ENCODE results near the gene PAAF1. TPM values are rescaled to one million over a fixed set of nuclear protein-coding genes. Genes with fewer than 3 reads are reported as not detected.
"Not testable (repeated sequence)": the region's sequence is repeated elsewhere in the genome, so short reads cannot be mapped to it uniquely, and the experiment has no call there.

Gene PAAF1
- total RNA-seq, 2 donors from 2014 or later: 22.5 to 26.3 TPM

DNA sequence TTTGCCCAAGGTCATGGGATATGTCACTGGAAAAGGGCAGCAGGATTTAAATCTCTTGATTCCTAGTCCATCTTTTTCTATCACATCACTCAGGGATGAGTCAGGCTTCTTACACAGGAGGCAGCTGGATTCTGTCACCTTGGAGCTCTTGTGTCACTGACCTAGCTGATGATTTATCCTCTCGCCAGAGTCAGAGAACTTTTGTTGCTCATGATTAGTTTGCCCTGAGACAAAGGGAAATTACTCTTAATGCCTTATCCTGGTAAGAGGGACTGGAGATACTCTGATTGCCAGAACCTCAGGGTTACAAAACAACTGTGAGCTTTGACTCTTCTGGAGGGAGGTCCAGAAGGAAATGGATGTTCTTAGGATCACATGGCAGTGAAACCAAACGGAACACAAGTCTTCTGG, 10.2 kb upstream of the PAAF1 start:
- no peaks in the 10 kb centered on the region for H3K9me3 Mint-ChIP-seq
- H3K27me3 Mint-ChIP-seq: no peaks in the 10 kb centered on the region
- H3K27ac Mint-ChIP-seq: no peak overlapping the region
- H3K4me3 Mint-ChIP-seq: no peak overlapping the region
- DNase-seq (ENCODE audit: low spot score) (no peak), ATAC-seq (no peak)
- H3K4me1 Mint-ChIP-seq (ENCODE audit: low read depth in 2 of 2): no peaks in the 10 kb centered on the region
- H3K36me3 Mint-ChIP-seq: peaks cover 9% of the 10 kb centered on the region

DNA sequence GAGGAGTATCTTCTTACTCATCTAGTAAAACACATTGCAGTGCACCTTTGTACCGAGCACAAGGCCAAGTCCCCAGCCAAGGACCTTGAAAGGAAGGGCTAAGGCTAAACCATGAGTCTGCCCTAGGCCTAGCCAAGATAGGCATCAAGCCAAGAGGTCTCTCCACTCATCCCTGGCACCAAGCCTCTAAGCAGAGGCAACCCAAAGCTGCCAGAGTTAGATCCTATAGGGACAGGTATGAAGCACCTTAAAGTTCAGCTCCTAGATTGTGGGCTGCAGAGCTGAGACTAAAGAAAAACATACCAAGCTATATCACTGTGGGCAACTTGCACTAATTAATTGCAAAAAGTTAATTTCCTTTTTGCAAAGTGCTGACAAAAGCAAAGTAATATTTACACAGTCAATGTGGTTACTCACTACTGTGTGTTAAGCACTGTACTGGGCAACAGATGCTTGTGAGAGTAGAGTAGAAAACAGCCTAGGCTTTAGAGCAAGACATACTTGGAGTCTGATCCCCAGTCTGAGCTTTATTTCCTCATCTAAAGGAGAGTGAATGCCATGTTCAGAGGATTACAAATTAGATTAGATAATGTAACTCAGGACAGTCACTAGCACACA, 7.4 kb upstream of the PAAF1 start:
- peaks cover 9% of the 10 kb centered on the region for H3K36me3 Mint-ChIP-seq
- DNase-seq (ENCODE audit: low spot score) (no peak), ATAC-seq (no peak)
- H3K4me1 Mint-ChIP-seq (ENCODE audit: low read depth in 2 of 2): no peaks in the 10 kb centered on the region
- no peaks in the 10 kb centered on the region for H3K9me3 Mint-ChIP-seq
- H3K4me3 Mint-ChIP-seq: no peak overlapping the region
- no peaks in the 10 kb centered on the region for H3K27me3 Mint-ChIP-seq
- H3K27ac Mint-ChIP-seq: peak overlapping the region in 1 of 2 donors; percentile 40

DNA sequence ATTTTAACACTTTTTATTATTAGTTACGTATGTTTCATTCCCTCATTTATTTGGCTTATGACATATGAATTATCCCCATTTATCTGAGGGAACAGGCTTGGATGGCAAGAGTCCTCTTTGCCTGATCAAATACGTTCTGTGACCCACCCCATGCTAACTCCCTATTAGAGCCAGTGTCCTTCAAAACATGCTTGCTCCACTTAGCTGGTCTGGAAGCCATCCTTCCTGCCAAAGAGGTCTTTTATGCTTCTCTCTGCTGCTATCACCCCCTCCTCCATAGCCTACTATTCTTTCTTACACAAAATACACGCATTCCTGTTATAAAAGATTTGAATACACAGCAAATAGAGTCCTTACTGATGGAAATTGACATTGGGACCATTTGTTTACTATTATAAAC, 6.5 kb upstream of the PAAF1 start:
- H3K27ac Mint-ChIP-seq: no peak overlapping the region
- no peak overlapping the region for H3K4me3 Mint-ChIP-seq
- no peaks in the 10 kb centered on the region for H3K27me3 Mint-ChIP-seq
- ATAC-seq: no peak
- peaks cover 1 to 7% of the 10 kb centered on the region in 2 donors for H3K4me1 Mint-ChIP-seq (ENCODE audit: low read depth in 2 of 2)
- peaks cover 8% of the 10 kb centered on the region for H3K36me3 Mint-ChIP-seq
- no peak for DNase-seq (ENCODE audit: low spot score)
- H3K9me3 Mint-ChIP-seq: no peaks in the 10 kb centered on the region

DNA sequence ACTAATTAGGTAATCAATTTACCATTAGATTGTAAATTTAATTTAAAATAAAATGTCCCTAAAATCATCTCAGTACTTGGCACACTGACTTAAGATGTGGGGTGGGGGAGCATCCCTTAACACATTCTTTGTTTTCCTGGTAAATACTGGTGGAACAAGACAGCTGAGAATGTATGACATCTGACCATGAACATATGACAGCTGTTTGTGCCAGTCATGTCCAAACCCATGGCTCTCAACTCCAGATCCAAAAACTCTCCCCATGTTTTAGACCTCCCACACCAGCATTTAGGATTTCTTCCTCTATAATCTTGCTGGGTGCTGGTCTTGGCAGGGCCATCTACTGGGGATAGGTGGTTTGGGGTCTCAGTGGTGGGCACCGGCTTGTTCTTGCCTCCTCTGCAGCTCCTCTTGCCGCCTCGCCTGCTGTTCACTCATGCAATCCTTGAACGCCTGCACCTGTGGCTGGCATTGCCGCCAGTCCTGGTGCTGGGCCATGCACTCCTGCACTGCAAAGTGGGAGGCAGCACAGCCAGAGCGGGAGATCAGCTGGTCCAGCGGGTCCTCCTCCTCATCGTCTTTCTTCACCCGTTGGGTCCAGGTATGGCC, 3.9 kb upstream of the PAAF1 start:
- H3K27ac Mint-ChIP-seq: no peak overlapping the region
- H3K4me1 Mint-ChIP-seq (ENCODE audit: low read depth in 2 of 2): peaks cover 15 to 27% of the 10 kb centered on the region in 2 donors
- ATAC-seq (no peak), DNase-seq (ENCODE audit: low spot score) (no peak)
- peaks cover 11% of the 10 kb centered on the region for H3K36me3 Mint-ChIP-seq
- no peaks in the 10 kb centered on the region for H3K9me3 Mint-ChIP-seq
- H3K27me3 Mint-ChIP-seq: no peaks in the 10 kb centered on the region
- H3K4me3 Mint-ChIP-seq: no peak overlapping the region

DNA sequence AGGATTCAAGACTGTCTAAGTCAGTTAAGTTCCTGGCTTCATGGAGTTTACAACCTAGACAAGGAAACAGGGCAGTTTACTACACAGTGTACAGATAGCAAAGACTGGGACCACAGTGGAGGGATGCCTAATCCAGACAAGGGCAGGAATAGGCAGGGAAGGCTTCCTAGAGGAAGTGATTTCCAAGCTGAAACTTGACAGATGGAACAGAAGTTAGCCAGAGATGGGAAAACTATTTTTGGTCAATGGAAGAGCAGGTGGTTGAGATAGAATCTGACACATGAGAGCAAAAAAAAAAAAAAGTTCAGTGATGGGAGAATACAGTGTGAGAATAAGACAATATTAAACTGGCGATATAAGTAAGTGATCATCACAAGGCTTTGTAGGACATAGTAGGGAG, 1.4 kb upstream of the PAAF1 start:
- Mint-ChIP-seq H3K36me3 (peaks cover 11% of the 10 kb centered on the region), H3K4me3 (peak overlapping the region; percentile 99), H3K27ac (peak overlapping the region; percentile 97 to 98), H3K4me1 (ENCODE audit: low read depth in 2 of 2) (peaks cover 15 to 27% of the 10 kb centered on the region in 2 donors), H3K9me3 (no peaks in the 10 kb centered on the region), H3K27me3 (no peaks in the 10 kb centered on the region)
- ATAC-seq (no peak), DNase-seq (ENCODE audit: low spot score) (no peak)

DNA sequence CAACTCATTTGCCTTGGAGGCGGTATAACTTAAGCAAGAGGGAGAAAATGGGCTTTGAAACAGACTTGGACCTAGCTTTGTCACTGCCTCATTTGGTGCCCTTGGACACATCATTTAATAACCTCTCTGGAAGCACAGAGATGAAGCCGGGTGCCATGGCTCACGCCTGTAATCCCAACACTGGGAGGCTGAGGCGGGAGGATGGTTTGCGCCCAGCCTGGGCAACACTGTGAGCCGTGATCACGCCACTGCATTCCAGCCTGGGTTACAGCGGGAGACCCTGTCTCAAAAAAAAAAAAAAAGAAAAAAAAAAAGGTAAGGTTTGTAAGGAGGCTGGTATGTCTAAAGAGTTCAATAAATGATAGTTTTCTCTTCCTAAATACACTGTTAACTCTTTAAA, 959 bp upstream of the PAAF1 start:
- DNase-seq (ENCODE audit: low spot score) (no peak), ATAC-seq (no peak)
- Mint-ChIP-seq H3K27me3 (no peaks in the 10 kb centered on the region), H3K36me3 (peaks cover 11% of the 10 kb centered on the region), H3K4me1 (ENCODE audit: low read depth in 2 of 2) (peaks cover 15 to 27% of the 10 kb centered on the region in 2 donors), H3K9me3 (no peaks in the 10 kb centered on the region), H3K27ac (peak overlapping the region; percentile 97 to 98), H3K4me3 (peak overlapping the region; percentile 99)

DNA sequence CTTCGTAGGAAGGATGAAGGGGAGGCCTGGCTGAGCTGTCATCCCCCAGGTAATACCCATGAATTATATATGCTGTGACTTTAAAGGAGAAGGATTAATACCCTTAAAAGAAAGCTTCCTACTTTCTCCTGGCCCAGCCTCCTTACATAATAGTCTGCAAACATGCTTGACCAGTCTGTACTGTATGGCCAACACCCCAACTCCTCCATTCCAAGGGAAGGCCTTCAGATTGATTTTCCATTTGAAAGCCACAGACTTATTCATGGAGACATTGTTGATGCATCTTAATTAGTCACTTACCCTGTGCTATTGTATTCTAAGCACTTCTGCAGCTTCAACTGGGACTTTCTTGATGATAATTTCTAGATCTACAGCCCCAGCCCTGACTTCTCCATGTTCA, 2.0 kb downstream of the PAAF1 start:
- Mint-ChIP-seq H3K36me3 (peaks cover 5% of the 10 kb centered on the region), H3K4me1 (ENCODE audit: low read depth in 2 of 2) (peaks cover 16 to 27% of the 10 kb centered on the region in 2 donors), H3K27me3 (no peaks in the 10 kb centered on the region), H3K4me3 (no peak overlapping the region), H3K27ac (no peak overlapping the region), H3K9me3 (no peaks in the 10 kb centered on the region)
- DNase-seq (ENCODE audit: low spot score): no peak
- no peak for ATAC-seq

DNA sequence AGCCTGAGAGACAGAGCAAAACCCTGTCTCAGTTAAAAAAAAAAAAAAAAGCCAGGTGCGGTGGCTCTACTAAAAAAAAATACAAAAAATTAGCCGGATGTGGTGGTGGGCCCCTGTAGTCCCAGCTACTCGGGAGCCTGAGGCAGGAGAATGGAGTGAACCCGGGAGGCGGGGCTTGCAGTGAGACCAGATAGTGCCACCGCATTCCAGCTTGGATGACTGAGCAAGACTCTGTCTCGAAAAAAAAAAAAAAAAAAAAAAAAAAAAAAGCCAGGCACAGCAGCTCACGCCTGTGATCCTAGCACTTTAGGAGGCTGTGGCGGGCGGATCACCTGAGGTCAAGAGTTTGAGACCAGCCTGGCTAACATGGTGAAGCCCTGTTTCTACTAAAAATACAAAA, 3.6 kb downstream of the PAAF1 start:
- peaks cover 15 to 17% of the 10 kb centered on the region in 2 donors for H3K4me1 Mint-ChIP-seq (ENCODE audit: low read depth in 2 of 2)
- not testable (repeated sequence) for H3K4me3 Mint-ChIP-seq; ATAC-seq; H3K36me3 Mint-ChIP-seq; H3K9me3 Mint-ChIP-seq; DNase-seq (ENCODE audit: low spot score); H3K27me3 Mint-ChIP-seq; H3K27ac Mint-ChIP-seq

DNA sequence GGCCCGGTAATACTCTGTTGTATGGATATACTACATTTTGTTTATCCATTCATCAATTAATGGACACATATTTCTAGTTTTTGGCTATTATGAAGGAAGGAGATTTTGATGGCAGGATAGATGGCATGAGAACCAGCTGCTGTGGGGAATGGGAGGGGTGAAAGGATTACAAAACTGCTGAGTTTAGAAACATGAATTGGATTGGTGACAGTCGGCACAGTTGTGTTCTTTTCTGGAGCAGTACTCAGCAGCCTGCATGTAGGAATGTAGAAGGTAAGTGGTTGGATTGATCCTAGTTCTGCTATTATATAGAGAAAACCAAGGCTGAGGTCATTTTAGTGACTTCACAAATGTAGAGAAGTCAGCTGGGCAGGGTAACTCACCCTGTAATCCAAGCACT, 7.1 kb downstream of the PAAF1 start:
- H3K4me3 Mint-ChIP-seq: no peak overlapping the region
- ATAC-seq (no peak), DNase-seq (ENCODE audit: low spot score) (no peak)
- peaks cover 4% of the 10 kb centered on the region for H3K36me3 Mint-ChIP-seq
- H3K27me3 Mint-ChIP-seq: no peaks in the 10 kb centered on the region
- H3K4me1 Mint-ChIP-seq (ENCODE audit: low read depth in 2 of 2): peaks cover 0 to 6% of the 10 kb centered on the region in 2 donors
- no peaks in the 10 kb centered on the region for H3K9me3 Mint-ChIP-seq
- H3K27ac Mint-ChIP-seq: peak overlapping the region in 1 of 2 donors; percentile 20

DNA sequence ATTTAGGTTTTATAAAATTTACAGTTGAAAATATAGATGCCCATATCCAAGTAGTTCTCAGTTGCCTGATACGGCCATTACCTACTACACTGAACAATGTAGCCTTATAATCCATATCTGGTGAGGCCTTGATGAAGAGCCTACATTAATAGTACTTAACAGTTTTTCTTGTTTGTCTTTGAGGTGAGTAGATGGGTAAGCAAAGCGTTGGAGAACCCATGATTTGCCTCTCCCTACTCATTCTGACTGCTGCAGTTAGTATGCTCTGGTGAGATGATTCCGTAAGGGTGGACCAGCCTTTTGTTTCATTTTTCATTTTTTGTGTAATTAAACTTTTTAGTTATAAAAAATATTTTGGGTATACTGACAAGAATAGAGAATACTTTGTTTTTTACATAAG, 11.4 kb downstream of the PAAF1 start:
- Mint-ChIP-seq H3K36me3 (peaks cover 19% of the 10 kb centered on the region), H3K4me3 (no peak overlapping the region), H3K4me1 (ENCODE audit: low read depth in 2 of 2) (peaks cover 0 to 6% of the 10 kb centered on the region in 2 donors), H3K27ac (no peak overlapping the region), H3K27me3 (no peaks in the 10 kb centered on the region), H3K9me3 (no peaks in the 10 kb centered on the region)
- DNase-seq (ENCODE audit: low spot score) (no peak), ATAC-seq (no peak)

DNA sequence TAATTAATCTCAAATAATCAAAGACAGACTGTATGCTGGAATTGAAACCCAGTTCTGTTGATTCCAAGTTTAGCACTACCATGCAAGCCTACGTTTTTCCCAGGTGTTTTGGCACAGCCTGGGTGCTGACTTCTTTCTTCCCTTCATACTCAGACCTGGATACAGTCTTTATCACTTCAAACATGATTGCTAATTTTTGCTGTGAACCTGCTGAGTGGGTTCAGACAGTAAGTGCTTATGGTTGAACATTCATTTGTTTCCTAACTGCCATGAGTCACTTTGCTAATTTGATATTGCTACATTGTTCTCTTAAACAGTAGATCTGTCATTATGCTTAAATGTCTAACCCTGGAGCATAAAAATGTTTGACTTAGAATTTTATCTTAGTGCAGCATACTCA, 12.2 kb downstream of the PAAF1 start:
- Mint-ChIP-seq H3K9me3 (no peaks in the 10 kb centered on the region), H3K4me1 (ENCODE audit: low read depth in 2 of 2) (peaks cover 0 to 3% of the 10 kb centered on the region in 2 donors), H3K27ac (no peak overlapping the region), H3K27me3 (no peaks in the 10 kb centered on the region), H3K4me3 (no peak overlapping the region), H3K36me3 (peaks cover 19% of the 10 kb centered on the region)
- ATAC-seq (peak in 1 of 2 donors; percentile 48), DNase-seq (ENCODE audit: low spot score) (no peak)

DNA sequence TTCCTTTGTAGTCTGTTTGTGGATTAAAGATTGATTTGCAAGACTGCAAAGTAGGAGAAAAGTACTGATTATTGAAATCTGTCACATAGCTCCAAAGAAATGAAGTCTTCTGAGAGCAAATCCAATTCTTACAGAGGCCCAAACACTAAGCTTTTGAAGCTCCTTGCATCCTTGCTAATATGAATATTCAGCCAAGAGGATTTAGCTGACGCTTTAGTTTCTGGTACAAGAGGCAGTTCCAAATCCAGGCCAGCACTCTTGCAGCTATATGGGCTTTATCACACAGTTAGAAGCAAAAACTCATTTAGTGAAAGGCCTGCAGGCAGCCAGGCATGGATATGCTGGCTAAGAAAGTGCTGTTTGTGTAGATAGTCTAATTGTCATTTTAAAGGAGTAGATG, 12.7 kb downstream of the PAAF1 start:
- DNase-seq (ENCODE audit: low spot score) (no peak), ATAC-seq (no peak)
- Mint-ChIP-seq H3K36me3 (peaks cover 19% of the 10 kb centered on the region), H3K27me3 (no peaks in the 10 kb centered on the region), H3K9me3 (no peaks in the 10 kb centered on the region), H3K4me3 (no peak overlapping the region), H3K4me1 (ENCODE audit: low read depth in 2 of 2) (peaks cover 0 to 3% of the 10 kb centered on the region in 2 donors), H3K27ac (no peak overlapping the region)

DNA sequence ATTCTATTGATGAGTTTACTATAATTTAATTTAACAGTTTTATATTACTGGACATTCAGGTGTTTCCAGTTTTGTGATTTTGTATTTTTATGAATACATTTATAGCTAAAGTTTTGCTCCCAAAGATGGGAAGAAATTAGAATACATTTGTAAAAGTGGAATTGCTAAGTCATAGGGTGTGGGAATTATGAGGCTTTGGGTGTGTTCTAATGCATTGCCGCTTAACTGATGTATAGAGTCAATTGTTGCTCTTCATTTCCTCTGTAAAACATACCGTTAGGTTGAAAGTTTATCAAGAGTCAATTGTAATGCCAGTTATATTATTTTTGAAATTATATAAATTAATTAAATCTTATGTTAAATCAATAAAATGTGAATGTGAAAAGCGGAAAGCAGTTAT, 16.2 kb downstream of the PAAF1 start:
- Mint-ChIP-seq H3K27ac (no peak overlapping the region), H3K27me3 (no peaks in the 10 kb centered on the region), H3K4me1 (ENCODE audit: low read depth in 2 of 2) (no peaks in the 10 kb centered on the region), H3K36me3 (peaks cover 15% of the 10 kb centered on the region), H3K9me3 (no peaks in the 10 kb centered on the region), H3K4me3 (no peak overlapping the region)
- ATAC-seq (no peak), DNase-seq (ENCODE audit: low spot score) (no peak)

DNA sequence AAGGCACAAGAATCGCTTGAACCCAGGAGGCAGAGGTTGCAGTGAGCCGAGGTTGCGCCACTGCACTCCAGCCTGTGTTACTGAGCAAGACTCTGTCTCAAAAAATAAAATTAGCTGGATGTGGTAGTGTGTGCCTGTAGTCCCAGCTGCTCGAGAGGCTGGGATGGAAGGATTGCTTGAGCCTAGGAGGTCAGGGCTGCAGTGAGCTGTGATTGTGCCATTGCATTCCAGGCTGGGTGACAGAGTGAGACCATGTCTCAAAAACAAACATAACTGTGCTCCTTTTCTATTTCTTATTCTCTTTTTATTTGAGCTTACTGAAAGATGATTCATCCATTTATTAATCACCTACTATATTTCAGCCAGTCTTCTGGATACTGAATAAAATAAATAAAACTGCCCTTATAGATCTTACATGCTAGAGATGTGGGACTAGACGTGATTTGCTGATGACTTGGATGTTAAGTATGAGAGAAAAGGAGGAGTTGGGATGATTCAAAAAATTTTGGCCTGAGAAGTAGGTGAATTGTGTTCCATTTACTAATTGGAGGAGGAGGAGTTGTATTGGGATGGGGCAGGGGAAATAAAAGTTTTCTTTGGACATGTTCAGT, 18.0 kb downstream of the PAAF1 start:
- H3K27me3 Mint-ChIP-seq: no peaks in the 10 kb centered on the region
- H3K9me3 Mint-ChIP-seq: no peaks in the 10 kb centered on the region
- peaks cover 4% of the 10 kb centered on the region for H3K36me3 Mint-ChIP-seq

More for the DNA sequence above, 18.0 kb downstream of the PAAF1 start:
- Mint-ChIP-seq H3K27ac (no peak overlapping the region), H3K4me3 (no peak overlapping the region), H3K4me1 (ENCODE audit: low read depth in 2 of 2) (no peaks in the 10 kb centered on the region)
- DNase-seq (ENCODE audit: low spot score) (no peak), ATAC-seq (no peak)

All from natural killer cell treated with Interleukin-12 subunit alpha and Interleukin-12 subunit beta and Interleukin-15 and Interleukin-18, amount 100 ng/mL, for 72 hours (primary cell).